AG04450 (cell line): ENCODE measurements around the gene S100A16. TPM values are rescaled to one million over a fixed set of nuclear protein-coding genes. Genes with fewer than 3 reads are reported as not detected.

ENCODE experiments used
- CTCF ChIA-PET: fragments of 300-600, 350-600 bp; formaldehyde crosslinking; extraction: SDS; loops from one replicate; lab custom pipeline; 2022; ENCODE audit warnings: antibody characterized with exemption, inconsistent platforms; lab: Charles Lee
- POLR2A ChIA-PET: fragments of 350-600 bp; formaldehyde crosslinking; extraction: SDS; loops from one replicate; lab custom pipeline; 2021; ENCODE audit warnings: antibody characterized with exemption, inconsistent platforms; lab: Yijun Ruan, JAX
- DNase-seq: peaks from one replicate; pipeline ENCODE4 v3.0.0-alpha.2; 2011; ENCODE audit warnings: low read depth, low spot score
- H3K27ac ChIP-seq: one replicate; pipeline ENCODE4 v1.5.1; 2012; ENCODE audit warnings: low read depth, low read length, control low read depth
- H3K27me3 ChIP-seq: one replicate; pipeline ENCODE4 v1.6.0; 2012; ENCODE audit warnings: low read length; ENCODE audit not compliant: control insufficient read depth, insufficient read depth
- H3K4me3 ChIP-seq: 2 replicates; pipeline ENCODE4 v1.5.1; 2011; ENCODE audit warnings: mild to moderate bottlenecking, low read depth, low read length, control low read depth
- H3K9me3 ChIP-seq: 2 replicates; pipeline ENCODE4 v1.5.1; 2012; ENCODE audit warnings: low read length; ENCODE audit not compliant: control insufficient read depth, insufficient read depth
- CTCF ChIP-seq: IDR thresholded peaks from 2 replicates; pipeline ENCODE4 v1.5.1; 2011; ENCODE audit warnings: low read depth, low read length, control low read depth, inconsistent platforms
- polyA plus RNA-seq: library from polyadenylated mRNA; depleted of rRNA; stranded (reverse); fragments of >200 nt; gene quantifications from 2 replicates; pipeline ENCODE4 v1.2.3, GENCODE V29; 2011

Gene S100A16
- polyA plus RNA-seq, 1 experiment, result 224 TPM

- POLR2A ChIA-PET, result interaction anchor here (0.6 to 2.1 kb wide), 11 partner anchors 9 to 378 kb away, joined by 3 to 46 read pairs (median 4); partner anchors contain the start of genes CHTOP, S100A1 and S100A13
- CTCF ChIA-PET, result interaction anchor here (0.5 to 9.3 kb wide), 13 partner anchors 10 to 260 kb away, joined by 3 to 80 read pairs (median 5); partner anchors contain the start of genes S100A1 and S100A13
- no peak for DNase-seq
- H3K4me3 ChIP-seq, result peak overlapping the region; percentile 83
- no peaks in the 10 kb centered on the region for H3K9me3 ChIP-seq
- H3K27ac ChIP-seq, result peak overlapping the region; percentile 47
- H3K27me3 ChIP-seq, result no peaks in the 10 kb centered on the region
- no peak for TF ChIP-seq CTCF
These were observed 704 bp downstream of the S100A16 start for GRCh38 chr1:153612111-153612754.

GRCh38 chr1:153611356-153611755 lies 1.6 kb downstream of the S100A16 start:
- H3K4me3 ChIP-seq, result peak overlapping the region; percentile 83
- H3K27me3 ChIP-seq, result no peaks in the 10 kb centered on the region
- H3K27ac ChIP-seq, result no peak overlapping the region
- H3K9me3 ChIP-seq, result no peaks in the 10 kb centered on the region
- ChIA-PET CTCF (interaction anchor here (0.8 to 9.3 kb wide), 5 partner anchors 17 to 101 kb away, joined by 3 to 80 read pairs (median 11); partner anchors contain the start of genes S100A1 and S100A13), POLR2A (interaction anchor here (1.7 to 2.1 kb wide), 3 partner anchors 16 to 23 kb away, joined by 4 to 46 read pairs (median 14); partner anchors contain the start of genes CHTOP, S100A1 and S100A13)
- DNase-seq, result no peak
- no peak for TF ChIP-seq CTCF

- DNase-seq, result no peak
- H3K27ac ChIP-seq, result peak overlapping the region; percentile 47
These were observed 2.1 kb downstream of the S100A16 start for GRCh38 chr1:153610811-153611301.

GRCh38 chr1:153610334-153610733 lies 2.6 kb downstream of the S100A16 start:
- peak overlapping the region; percentile 47 for H3K27ac ChIP-seq
- no peaks in the 10 kb centered on the region for H3K9me3 ChIP-seq
- peak overlapping the region; percentile 83 for H3K4me3 ChIP-seq
- no peak for TF ChIP-seq CTCF
- H3K27me3 ChIP-seq, result no peaks in the 10 kb centered on the region
- POLR2A ChIA-PET, result interaction anchor here (1.1 to 1.7 kb wide), 2 partner anchors 17 kb away, joined by 4 read pairs; partner anchors contain the start of gene S100A13
- CTCF ChIA-PET, result interaction anchor here (2.0 to 9.3 kb wide), 3 partner anchors 18 to 77 kb away, joined by 5 to 80 read pairs (median 9); partner anchors contain the start of genes S100A1 and S100A13
- no peak for DNase-seq

More at GRCh38 chr1:153610811-153611301, 2.1 kb downstream of the S100A16 start:
- Histone ChIP-seq H3K4me3 (peak overlapping the region; percentile 83), H3K9me3 (no peaks in the 10 kb centered on the region), H3K27me3 (no peaks in the 10 kb centered on the region)
- CTCF ChIA-PET, result interaction anchor here (2.0 to 9.3 kb wide), 3 partner anchors 17 to 77 kb away, joined by 5 to 80 read pairs (median 9); partner anchors contain the start of genes S100A1 and S100A13
- no peak for TF ChIP-seq CTCF
- POLR2A ChIA-PET, result interaction anchor here (1.7 kb wide), 1 partner anchor 17 kb away, joined by 4 read pairs; the partner anchor contains the start of gene S100A13

GRCh38 chr1:153609585-153609907 lies 3.4 kb downstream of the S100A16 start:
- POLR2A ChIA-PET, result interaction anchor here (1.1 kb wide), 1 partner anchor 17 kb away, joined by 4 read pairs; no protein-coding TSS in a partner anchor
- no peak for DNase-seq
- no peak for TF ChIP-seq CTCF
- CTCF ChIA-PET, result interaction anchor here (2.0 to 9.3 kb wide), 3 partner anchors 18 to 76 kb away, joined by 5 to 80 read pairs (median 9); partner anchors contain the start of genes S100A1 and S100A13
- peak overlapping the region; percentile 57 for H3K4me3 ChIP-seq
- H3K27me3 ChIP-seq, result no peaks in the 10 kb centered on the region
- H3K27ac ChIP-seq, result peak overlapping the region; percentile 90
- no peaks in the 10 kb centered on the region for H3K9me3 ChIP-seq
